ENCODE measurements around the gene RPS27A. TPM values are rescaled to one million over a fixed set of nuclear protein-coding genes. Genes with fewer than 3 reads are reported as not detected.
A peak's percentile ranks its signal among the peaks of the same experiment; 100 is the strongest.

RPS27A gene
- total and polyA plus RNA-seq, 9 of the 15 experiments (the other 6 are each of a cell fraction or from before 2014, with no cell fraction given), result 1,383 to 3,282 (median 2,242) TPM

DNA sequence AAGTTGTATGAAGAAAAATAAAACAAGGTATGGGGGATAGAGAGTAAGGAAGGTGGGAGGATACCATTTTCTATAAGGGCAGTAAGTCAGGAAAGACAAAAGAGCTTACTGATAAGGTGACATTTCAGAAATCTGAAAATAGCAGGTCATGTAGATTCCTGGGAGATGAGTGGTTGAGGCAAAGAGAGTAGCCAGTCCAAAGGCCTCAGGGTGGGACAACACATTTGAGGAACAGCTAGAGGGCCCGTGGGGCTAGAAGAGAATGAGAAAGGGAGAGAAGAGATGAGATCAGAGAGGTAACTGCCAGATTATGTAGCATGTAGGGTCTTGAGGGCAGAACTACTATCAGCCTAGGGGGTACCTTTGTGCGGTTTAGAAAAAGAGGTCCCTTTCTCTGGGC is 3.3 kb upstream of the RPS27A start:
- Histone ChIP-seq H3K9ac (ENCODE audit: insufficient read depth in 1 of 2, low read depth in 2 of 2, low read length in 2 of 2) (peak overlapping the region; percentile 1 to 61; a peak in 1 of 4 replicates), H4K20me1 (replicated peaks; ENCODE audit: control insufficient read depth, insufficient read depth, low read length) (no peaks in the 10 kb centered on the region), H3K27me3 (ENCODE audit: control insufficient read depth in 2 of 2, insufficient read depth in 2 of 2, low read length in 2 of 2) (no peaks in the 10 kb centered on the region), H3K4me2 (ENCODE audit: insufficient read depth, low read length) (peak overlapping the region; percentile 39; the same call in 1 of the 2 replicates), H3K79me2 (ENCODE audit: control insufficient read depth, insufficient read depth, low read length) (peaks cover 58% of the 10 kb centered on the region), H3K4me1 (replicated peaks in 1 of 2; ENCODE audit: control insufficient read depth in 2 of 2, insufficient read depth in 2 of 2, low read length in 2 of 2) (peaks cover 19 to 37% of the 10 kb centered on the region in 2 experiments), H3K27ac (ENCODE audit: extremely low read depth, low read depth, low read length) (peak overlapping the region; percentile 44; the same call in 2 of the 3 replicates), H2AFZ (ENCODE audit: low read depth, low read length) (no peak overlapping the region), H3K36me3 (ENCODE audit: control insufficient read depth, insufficient read depth, low read length) (peaks cover 15% of the 10 kb centered on the region), H3K4me3 (no peak overlapping the region), H3K9me1 (ENCODE audit: control insufficient read depth, insufficient read depth, low read length) (no peaks in the 10 kb centered on the region), H3K9me3 (replicated peaks; ENCODE audit: control insufficient read depth, insufficient read depth, low read depth, low read length) (no peaks in the 10 kb centered on the region)
- DNase-seq (ENCODE audit: extremely low read depth in 1 of 4, low spot score in 3 of 4) (no peak), FAIRE-seq (no peak), ATAC-seq (no peak)
- CTCF ChIA-PET (ENCODE audit: low intra/inter-chr PET ratio), result no interaction called here
- WGBS (ENCODE audit: insufficient coverage, low coverage, missing lambda C conversion rate), result 37% methylated on average over 2 of the region's 2 CpGs
- in situ Hi-C loops (cut with MboI), result no loop called here
- POLR2A ChIA-PET, result interaction anchor here (1.3 kb wide), 1 partner anchor 181 kb away, joined by 7 read pairs; no protein-coding TSS in a partner anchor
- intact Hi-C loops (cut with micrococcal nuclease), result no loop called here
- no TSS peak for BruUV-seq (replicated peaks)
- TF ChIP-seq, protein P1, sequence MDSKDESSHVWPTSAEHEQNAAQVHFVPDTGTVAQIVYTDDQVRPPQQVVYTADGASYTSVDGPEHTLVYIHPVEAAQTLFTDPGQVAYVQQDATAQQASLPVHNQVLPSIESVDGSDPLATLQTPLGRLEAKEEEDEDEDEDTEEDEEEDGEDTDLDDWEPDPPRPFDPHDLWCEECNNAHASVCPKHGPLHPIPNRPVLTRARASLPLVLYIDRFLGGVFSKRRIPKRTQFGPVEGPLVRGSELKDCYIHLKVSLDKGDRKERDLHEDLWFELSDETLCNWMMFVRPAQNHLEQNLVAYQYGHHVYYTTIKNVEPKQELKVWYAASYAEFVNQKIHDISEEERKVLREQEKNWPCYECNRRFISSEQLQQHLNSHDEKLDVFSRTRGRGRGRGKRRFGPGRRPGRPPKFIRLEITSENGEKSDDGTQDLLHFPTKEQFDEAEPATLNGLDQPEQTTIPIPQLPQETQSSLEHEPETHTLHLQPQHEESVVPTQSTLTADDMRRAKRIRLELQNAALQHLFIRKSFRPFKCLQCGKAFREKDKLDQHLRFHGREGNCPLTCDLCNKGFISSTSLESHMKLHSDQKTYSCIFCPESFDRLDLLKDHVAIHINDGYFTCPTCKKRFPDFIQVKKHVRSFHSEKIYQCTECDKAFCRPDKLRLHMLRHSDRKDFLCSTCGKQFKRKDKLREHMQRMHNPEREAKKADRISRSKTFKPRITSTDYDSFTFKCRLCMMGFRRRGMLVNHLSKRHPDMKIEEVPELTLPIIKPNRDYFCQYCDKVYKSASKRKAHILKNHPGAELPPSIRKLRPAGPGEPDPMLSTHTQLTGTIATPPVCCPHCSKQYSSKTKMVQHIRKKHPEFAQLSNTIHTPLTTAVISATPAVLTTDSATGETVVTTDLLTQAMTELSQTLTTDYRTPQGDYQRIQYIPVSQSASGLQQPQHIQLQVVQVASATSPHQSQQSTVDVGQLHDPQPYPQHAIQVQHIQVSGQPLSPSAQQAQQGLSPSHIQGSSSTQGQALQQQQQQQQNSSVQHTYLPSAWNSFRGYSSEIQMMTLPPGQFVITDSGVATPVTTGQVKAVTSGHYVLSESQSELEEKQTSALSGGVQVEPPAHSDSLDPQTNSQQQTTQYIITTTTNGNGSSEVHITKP (IDR thresholded peaks at IDR 0.05; ENCODE audit: partially characterized antibody), result peak; percentile 55
- TF ChIP-seq POLR2B (IDR thresholded peaks at IDR 0.05; ENCODE audit: low read depth, partially characterized antibody), result no peak
